T-helper 22 cell (primary cell): ENCODE measurements around the gene HEPACAM.

ENCODE experiments used
- DNase-seq: peaks from one replicate; pipeline ENCODE4 v3.0.0-alpha.2; 2020; ENCODE audit warnings: low read depth

HEPACAM gene

DNA sequence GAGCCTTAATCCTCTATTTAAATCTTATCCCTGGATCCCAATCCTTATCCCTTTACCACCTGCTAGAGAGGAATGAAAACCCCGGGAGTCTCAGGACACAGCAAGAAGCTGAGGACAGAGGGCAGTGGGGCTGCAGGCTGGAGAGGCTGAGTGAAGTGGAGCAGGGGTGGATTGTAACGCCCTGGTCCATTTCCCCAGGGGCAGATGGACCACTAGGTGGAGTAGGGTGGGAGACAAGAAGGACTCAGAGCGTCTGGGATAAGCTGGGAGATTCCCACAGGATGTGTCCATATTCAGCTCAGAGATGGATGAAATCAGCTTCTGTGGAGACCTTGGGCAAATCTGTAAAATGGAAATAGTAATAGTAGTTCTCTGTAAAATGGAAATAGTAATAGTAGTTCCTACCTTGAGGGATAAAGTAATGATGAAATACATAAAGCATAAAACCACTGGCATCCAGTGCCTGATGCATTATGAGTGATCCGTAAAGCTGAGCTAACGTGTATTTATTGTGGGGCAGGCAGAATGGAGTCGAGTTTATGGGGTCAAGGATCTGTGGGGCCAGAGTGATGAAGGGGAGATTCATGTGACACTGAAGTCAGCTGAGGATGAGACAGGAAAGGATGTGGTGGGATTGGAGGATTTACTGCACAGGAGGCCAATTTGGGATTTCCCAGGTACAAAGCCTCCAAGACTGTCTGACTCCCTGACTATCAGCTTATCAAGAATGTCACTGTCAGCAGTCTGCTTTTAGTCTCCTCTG is 36.3 kb downstream of the HEPACAM start:
- no peak for DNase-seq

DNA sequence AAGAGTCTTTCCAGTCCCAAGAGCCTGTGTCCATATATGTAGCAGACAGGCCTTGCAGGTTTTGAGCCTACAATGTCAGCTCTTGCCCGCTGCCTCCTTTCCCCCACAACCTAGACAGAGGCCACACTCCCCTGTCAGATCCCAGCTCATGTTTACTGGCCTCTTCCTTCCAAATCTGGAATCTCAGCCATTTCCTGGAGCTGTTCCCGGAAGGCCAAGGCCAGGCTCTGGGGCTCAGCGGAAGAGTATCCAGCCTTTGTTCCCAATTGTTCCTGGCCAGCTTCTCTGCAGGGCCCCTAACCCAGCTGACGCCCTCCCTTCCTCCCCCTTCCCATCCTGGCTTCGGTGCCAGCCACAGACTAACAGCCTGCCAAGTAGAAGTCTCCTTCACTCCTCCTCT is 37.1 kb downstream of the HEPACAM start:
- no peak for DNase-seq

DNA sequence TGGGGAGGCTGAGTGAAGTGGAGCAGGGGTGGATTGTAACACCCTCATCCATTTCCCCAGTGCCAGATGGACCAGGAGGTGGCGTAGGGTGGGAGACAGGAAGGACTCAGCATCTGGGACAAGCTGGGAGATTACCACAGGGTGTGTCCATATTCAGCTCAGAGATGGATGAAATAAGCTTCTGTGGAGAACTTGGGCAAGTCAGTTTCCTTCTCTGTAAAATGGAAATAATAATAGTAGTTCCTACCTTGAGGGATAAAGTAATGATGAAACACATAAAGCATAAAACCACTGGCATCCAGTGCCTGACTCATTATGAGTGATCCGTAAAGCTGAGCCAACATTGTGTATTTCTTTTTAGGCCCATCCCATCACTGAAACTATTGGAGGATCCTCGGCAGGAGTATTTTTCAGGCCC is 37.6 kb downstream of the HEPACAM start:
- DNase-seq: no peak

DNA sequence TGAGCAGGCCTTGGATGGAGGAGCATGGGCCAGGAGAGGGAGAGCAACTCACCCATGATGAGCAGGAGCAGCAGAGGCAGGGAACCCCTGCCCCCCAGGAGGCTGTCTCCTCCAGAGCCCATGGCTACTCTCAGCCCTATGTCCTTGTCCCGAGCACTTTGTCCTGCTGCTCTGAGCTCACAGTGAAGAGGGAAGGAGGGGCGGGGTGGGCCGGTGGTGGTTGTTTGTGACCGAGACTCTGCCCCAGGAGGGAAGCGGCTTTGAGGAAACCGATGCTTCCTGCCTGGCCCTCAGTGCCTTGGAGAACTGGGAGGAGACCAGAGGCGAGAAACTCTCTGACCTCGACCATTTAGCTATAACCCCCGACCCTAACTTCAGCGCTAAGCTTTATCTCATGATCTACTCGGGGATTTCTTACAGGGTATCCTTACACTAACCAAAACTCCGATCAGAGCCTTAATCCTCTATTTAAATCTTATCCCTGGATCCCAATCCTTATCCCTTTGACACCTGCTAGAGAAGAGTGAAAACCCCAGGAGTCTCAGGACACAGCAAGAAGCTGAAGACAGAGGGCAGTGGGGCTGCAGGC is 38.1 kb downstream of the HEPACAM start, which contains the start of gene ROBO4:
Gene ROBO4 (minus strand): TSS at position 192 of the 589 bp plus-strand sequence. CDS start 70 bp downstream, at position 122.
- no peak for DNase-seq

DNA sequence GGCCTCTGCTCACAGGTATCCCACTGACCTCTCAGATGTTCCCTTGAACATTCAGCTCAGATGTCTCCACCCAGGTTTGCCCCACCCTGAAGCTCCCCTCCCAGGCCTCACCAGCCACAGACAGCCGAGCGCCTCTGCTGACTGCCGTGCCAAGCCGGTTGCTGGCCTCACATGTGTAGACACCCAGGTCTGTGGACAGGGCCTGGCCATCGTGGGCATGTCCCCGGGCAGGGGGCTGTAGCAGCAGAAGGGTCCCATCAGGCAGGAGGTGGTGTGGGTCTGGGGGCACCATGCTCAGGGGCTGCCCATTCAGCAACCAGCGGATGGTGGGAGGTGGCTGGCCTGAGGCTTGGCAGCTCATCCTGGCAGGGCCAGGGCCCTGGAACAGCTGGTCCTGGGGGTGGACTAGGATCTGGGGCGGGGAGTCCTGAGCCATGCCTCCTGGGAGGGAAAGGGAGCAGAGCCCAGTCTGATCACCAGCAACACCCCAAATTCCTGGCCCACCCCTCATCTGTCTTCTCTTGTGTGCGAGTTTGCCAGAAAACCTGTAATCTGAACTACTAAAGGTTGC is 38.9 kb downstream of the HEPACAM start:
- no peak for DNase-seq

DNA sequence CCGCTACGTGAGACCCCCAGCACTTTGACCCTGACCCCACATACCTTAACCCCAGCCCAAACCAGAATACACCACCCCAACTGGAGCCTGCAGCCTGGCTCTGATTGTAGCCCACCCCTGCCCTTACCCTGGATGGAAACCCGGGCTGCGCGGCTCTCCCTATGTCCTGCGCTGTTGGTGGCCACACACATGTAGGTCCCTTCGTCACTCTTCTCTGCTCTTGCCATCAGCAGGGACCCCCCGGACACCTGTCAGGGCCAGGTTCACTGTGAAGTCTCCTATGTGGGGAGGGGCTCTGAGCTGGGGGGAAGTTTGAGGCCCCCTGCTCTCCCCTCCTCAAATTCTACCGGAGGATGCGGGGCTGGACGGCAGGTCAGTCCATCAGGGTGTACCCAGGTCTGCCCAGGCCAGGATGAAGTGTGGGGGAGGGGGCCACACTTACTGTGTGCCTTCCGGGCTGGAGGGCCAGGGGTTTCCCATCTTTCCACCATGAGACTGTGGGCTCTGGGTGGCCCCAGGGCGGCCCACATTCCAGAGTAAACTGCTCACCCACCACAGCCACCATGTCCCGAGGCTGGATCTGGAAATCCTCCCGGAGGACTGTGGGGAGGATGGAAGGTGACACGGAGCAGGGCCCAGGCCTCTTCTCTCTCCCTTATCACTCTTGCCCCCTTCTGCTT is 39.6 kb downstream of the HEPACAM start:
- DNase-seq: no peak

DNA sequence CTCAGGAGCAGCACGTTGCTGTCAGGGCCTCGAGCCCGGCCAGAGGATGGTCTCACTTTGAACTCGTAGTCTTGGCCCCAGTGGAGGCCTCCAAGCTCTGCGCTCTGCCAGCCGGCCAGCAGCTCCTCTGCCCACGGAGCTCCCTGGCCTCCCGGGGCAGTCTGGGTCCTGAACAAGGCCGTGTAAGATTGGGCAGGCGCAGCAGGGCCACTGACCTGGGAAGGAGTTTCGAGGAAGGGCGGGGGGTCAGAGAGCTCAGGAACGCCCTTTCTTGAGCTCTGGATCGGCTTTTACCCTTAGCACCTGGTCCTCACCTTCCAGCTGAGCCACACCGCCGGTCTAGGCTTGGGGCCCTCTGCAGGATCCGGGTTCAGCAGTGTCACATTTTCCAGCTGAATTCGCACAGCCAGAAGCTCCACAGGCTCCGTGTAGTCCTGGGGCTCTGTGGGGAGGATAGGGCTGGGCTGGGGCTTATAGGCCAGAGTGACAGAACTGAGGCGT is 40.3 kb downstream of the HEPACAM start:
- no peak for DNase-seq

DNA sequence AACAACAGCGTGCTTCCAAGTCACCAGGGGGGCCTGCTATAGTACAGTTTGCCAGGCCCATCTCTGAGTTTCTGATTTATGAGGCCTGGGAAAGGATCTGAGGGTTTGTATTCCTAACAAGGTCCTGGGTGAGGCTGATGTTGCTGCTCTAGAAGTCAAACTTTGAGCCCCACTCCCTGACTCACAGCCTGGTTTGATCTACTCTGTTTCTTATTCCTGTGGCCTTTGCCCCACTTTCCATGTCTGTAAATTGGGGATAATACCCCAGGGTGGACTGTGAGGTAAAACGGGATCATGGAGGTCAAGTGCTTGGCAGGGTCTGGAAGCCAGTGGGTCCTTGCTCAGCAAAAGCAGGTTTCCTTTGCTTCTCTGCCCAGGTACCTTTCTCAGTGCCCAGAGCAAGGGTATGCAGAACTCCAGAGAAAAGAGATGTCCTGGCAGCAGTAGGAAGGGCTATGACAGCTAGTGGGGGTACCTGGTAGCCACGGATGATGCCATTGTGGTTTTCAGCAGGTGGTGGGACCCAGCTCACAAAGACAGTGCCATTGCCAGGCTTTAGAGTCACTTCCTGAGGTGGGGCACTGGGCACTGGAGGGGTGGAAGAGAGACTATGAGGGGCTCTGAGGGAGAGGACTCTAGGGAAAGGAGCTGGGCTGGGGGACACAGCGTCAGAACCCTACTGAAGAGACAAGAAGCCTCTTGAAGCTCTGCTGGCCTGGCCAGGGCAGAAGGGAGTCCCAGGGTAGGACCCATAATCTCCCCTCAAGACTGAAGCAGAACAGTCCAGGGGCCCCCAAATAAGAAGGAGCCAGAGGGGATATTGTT is 41.0 kb downstream of the HEPACAM start:
- DNase-seq: no peak

DNA sequence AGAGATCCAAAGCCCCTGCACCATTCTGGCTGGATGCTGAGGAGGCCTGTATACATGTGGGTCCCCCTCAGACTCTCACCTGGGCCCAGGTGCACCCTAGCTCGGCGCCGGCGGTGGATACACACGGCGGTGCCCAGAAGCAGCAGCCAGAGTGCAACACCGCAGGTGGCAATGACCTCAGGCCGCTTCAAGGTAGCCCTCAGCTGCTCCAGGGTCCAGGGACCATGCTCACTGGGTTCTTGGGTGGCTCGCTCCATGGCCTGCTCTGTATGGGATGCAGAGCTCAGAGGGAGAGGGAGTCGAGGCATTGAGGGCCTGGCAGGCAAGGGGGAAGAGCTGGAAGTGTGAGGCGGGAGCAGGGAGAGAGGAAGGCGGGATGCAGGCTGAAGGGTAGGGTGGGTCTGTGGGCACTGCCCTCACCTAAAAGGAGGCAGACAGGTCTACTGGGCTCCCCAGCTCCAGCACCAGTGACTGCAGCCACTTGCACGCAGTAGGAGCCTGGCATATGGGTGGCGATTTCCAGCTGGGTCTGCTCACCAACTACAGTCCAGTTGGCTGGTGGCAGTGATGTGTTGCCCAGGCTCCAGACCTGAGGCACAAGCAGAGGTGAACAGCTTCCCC is 42.0 kb downstream of the HEPACAM start:
- DNase-seq: no peak

DNA sequence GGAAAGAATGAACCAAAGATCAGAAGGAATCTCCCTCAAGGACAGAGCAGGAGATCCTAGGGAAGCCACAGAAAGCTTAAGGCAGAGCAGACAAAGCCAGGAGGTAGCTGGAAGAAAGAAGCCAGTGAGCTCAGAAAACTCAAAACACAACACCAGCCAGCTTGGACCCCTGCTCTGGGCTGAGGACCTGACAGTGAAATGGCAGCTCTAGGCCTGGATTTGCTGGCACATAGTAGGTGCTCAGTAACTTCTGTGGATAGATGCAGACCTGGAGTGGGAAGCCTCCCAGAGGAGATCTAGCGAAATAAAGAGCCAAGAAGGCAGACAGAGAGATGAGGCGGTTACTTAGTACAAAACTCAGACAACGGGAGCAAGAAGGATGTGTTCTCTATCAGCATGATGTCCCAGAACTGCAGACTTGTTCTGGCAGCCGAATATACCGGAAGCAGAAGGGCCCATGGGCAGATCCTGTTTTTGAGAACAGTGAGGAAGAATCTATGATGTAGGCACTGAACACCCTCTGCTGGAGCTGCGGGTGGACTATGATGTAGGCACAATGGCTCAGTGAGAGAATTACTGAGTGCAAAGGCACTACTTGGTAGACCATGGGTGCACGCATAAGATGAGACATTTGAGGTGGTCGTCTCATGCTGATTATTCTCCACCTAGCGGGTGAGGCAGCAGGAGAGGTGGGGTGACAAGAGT is 42.9 kb downstream of the HEPACAM start:
- DNase-seq: no peak

DNA sequence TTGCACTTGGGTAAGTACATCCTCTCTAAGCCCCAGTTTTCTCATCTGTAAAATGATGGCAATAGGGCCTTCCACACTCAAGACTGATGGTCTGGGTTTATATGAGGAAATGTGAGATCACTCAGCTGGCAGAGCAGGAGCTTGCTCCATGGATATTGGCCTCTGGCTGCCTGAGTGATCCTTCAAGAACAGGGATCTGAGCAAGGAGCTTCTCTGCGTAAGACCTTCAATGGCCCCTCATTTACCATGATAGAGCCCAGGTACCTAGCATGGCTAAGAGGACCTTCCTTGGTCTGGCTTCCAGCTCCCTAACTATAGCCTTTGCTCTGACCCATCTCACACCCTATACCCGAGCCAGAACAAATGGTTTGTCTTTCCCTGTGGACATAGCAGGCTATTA is 43.7 kb downstream of the HEPACAM start:
- DNase-seq: no peak

DNA sequence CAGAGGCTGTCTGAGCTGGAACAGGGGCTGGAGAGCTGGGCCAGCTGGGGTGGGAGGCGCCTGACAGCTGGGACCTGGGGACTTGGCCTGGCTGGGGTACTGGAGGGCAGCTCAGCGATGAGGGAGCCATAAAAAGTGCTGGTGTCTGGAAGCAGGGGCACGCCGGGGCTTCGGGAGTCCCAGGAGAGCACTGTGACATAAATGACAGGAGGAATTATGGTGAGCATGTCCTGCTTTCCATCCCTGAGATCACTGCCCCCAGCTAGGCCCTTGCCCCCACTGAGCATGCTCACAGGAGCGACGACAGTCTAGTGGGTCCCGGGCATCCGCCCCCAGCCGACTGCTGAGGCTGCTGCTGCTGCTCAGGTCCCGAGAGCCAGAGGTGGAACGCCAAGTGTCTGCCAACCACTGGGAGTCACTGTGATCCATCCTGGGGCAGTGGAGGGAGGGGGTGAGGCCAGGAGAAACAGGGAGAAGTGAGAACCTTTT is 44.4 kb downstream of the HEPACAM start:
- DNase-seq: no peak

DNA sequence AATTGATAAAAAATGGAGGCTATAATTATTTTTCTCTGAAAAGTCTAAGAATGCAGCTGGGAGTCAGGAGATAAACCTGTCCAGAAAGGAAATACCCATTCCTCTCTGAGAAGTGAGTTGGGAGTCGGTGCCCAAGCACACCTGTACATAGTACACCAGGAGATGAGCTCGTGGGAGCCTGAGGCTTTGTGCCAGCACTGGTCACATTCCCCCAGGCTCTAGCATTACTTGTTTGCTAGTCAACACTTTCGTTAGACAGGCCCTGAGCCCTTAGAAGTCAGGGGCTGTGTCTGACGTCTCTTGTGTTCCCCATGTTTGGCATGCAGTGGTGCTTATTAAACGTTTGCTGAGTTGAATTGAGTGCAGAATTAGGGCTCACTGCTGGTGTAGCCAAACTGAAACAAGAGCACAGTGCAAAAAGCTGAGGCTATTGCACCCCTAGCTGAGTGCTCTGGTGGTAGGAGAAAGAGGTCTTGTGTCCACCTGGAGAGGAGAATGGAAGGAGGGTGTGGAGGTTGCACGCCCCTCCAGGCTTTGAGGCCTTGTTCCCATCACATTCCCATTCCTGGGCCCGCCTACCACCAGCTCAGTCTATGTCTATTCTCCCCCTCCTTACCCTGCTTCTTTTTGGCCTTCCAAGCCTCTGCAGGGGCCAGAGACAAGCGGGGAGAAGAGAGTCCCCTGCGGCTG is 45.0 kb downstream of the HEPACAM start:
- no peak for DNase-seq

DNA sequence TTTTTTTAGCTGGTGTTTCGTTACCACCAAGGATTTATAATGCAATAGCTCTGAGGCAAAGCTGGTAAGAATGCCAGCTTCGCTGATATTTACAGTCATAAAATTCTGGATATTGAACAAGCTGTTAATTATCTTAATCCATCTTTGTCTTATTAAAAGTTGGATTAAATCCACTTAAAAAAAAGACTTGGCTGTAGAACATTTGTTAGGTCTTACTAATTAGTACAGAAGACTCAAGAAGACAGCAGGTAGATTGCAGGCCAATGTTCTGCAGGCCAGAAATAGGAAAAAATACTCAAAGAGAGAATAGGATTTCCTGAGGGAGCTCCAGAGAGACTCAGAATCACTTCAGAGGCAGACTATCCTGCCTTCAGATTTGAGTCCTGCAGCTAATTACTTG is 45.7 kb downstream of the HEPACAM start:
- no peak for DNase-seq

DNA sequence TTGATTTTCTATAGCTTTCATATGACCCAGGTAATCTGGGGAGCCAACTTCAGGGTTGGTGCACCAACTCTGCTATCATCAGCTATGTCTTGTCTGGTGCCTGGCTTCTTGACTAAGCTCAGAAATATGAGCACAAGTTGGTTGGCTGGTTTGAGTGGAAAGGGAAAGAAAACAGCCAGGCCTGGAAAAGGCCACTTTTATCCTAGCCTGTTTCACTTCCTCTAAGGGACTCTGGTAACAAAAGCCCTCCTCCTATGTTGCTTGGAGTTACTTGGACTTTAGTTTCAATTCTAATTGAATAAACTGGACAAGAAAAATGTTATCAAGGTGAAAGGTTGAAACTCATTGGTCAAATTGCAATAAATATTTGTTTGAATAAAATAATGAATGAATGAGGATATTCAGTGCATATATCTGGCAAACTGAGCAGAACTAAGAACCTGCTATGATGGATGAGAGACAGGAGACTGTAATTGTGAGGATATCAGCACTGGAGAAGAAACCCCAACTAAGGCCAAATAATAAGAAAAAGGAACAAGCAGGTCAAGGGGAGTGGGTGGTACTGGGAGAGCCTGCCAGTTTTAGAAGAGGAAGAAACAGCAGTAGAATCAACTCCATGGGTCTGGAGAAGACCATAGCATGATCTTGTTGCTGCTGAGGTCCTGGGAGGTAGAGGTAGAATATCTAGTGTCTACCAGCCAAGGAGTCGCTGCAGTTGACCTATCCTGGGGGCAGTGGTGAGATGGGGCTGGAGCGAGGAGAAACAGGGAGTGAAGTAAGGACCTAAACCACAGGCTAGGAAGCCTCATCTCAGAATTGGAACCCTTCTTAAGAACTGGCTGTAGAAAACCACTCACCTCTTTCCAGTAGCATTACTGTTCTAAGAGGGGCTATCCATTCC is 46.4 kb downstream of the HEPACAM start:
- no peak for DNase-seq

DNA sequence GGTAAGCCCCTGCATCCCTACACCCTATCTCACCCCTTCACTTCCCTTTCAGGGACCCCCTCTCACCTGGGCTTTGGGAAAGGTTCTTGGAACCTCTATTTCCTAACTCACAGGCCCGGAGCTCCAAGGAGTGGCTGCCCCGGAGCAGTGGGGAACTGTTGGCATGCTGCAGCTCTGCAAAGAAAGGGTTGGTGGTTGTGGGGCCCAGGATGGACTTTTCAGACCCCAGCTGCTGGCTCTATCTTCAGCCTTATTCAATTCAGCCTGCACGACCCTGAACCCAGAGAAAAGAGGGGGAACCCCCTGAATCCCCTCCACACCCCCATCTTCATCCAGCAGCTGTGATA is 48.2 kb downstream of the HEPACAM start:
- no peak for DNase-seq

DNA sequence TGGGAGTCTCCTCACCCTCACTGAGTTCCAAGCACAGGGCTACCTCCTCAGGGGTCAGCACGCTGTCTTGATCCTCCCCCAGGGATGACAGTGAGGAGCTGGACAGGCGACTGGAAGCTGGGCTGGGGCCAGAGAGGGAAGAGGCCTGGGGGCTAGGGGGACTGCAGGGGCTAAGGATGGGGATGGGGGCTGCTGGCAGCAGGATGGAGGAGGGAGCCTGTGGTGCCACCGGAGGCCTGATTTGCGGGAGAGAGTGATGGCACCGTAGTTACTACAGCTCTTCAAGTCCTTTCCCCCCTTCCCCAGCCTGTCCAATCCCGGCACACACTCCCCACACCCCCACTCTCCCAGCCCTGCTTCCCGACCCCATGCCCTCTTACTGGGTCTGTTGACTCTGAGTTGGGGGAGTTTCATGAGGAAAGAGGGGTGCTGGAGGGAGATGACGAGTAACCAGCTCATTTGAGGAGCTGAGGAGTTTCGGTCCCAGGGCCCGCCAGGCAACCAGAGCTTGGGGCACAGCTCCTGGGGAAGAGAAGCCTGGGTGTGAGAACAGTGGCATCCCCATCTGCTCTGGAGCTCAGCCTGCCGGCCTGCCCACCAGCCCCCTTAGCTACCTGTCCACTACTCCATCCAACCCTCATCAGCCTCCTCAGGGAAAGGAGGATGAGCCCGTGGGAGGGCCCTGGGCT is 48.7 kb downstream of the HEPACAM start:
- no peak for DNase-seq

DNA sequence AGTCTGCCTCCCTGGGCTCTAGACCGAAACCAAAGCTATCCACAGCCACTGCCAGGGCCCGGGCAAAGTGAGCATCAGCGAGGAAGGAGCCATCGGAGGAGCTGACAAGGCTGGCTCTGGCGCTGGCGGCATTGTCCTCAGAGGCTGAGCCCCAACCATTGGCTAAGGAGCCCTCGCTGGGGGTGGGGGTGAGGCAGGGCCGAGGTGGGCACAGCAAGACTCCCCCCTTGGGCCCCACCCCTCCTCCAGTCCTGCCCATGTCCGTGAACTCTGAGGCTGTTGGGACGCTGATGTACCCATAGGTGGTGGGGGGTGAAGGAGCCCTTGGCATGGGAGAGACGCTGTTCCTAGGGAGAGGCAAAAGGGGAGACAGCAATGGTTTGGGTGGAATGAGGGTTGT is 49.4 kb downstream of the HEPACAM start:
- no peak for DNase-seq
